ENCODE data around the gene NPY.

The NPY gene

GRCh38 chr7:24298696-24299095, 14.7 kb downstream of the NPY start:
- H3K9ac ChIP-seq (ENCODE audit: low read depth, low read length, poor library complexity): no peak overlapping the region
- H3K4me3 ChIP-seq (ENCODE audit: low read length in 2 of 2): no peak overlapping the region
- no peak overlapping the region for H2BK120ac ChIP-seq (ENCODE audit: low read depth, low read length)
- H3K4ac ChIP-seq (ENCODE audit: low read length): no peak overlapping the region
- H2AK5ac ChIP-seq (ENCODE audit: low read depth, low read length): no peak overlapping the region
- no peak for DNase-seq (ENCODE audit: low spot score)
- H2BK12ac ChIP-seq (ENCODE audit: low read length): no peak overlapping the region
- H3K27ac ChIP-seq (replicated peaks; ENCODE audit: low read length): no peak overlapping the region
- no peaks in the 10 kb centered on the region for H3K9me3 ChIP-seq (replicated peaks in 1 of 2; ENCODE audit: control insufficient read depth in 2 of 2, insufficient read depth in 1 of 2, low read depth in 1 of 2, low read length in 2 of 2)
- H3K79me1 ChIP-seq (ENCODE audit: low read depth, low read length): no peaks in the 10 kb centered on the region
- no peak overlapping the region for H2BK15ac ChIP-seq (ENCODE audit: low read length)
- H3K14ac ChIP-seq (ENCODE audit: low read length): no peak overlapping the region
- no peaks in the 10 kb centered on the region for H3K4me1 ChIP-seq (ENCODE audit: control insufficient read depth in 2 of 2, insufficient read depth in 1 of 2, low read depth in 1 of 2, low read length in 2 of 2)
- no peaks in the 10 kb centered on the region for H3K36me3 ChIP-seq (replicated peaks in 1 of 2; ENCODE audit: control insufficient read depth in 2 of 2, insufficient read depth in 2 of 2, low read length in 2 of 2)
- H4K91ac ChIP-seq (ENCODE audit: low read depth, low read length, poor library complexity): no peak overlapping the region
- H2AFZ ChIP-seq (ENCODE audit: low read length): no peak overlapping the region
- H3K23ac ChIP-seq (ENCODE audit: low read depth, low read length, poor library complexity): no peak overlapping the region
- H2BK5ac ChIP-seq (ENCODE audit: low read length): no peak overlapping the region
- no peaks in the 10 kb centered on the region for H3K27me3 ChIP-seq (ENCODE audit: control insufficient read depth in 3 of 3, insufficient read depth in 3 of 3, low read depth in 1 of 3, low read length in 3 of 3)
- no peak overlapping the region for H3K4me2 ChIP-seq (ENCODE audit: insufficient read depth, low read length, poor library complexity, severe bottlenecking)
- no peak overlapping the region for H4K8ac ChIP-seq (ENCODE audit: low read depth, low read length)
- H3K18ac ChIP-seq (ENCODE audit: low read length): no peak overlapping the region

GRCh38 chr7:24299192-24299591, 15.2 kb downstream of the NPY start:
- no peak for DNase-seq (ENCODE audit: low spot score)
- no peaks in the 10 kb centered on the region for H3K9me3 ChIP-seq (replicated peaks in 1 of 2; ENCODE audit: control insufficient read depth in 2 of 2, insufficient read depth in 1 of 2, low read depth in 1 of 2, low read length in 2 of 2)
- no peak overlapping the region for H3K4ac ChIP-seq (ENCODE audit: low read length)
- H3K18ac ChIP-seq (ENCODE audit: low read length): no peak overlapping the region
- no peak overlapping the region for H2BK5ac ChIP-seq (ENCODE audit: low read length)
- no peaks in the 10 kb centered on the region for H3K4me1 ChIP-seq (ENCODE audit: control insufficient read depth in 2 of 2, insufficient read depth in 1 of 2, low read depth in 1 of 2, low read length in 2 of 2)
- no peak overlapping the region for H3K14ac ChIP-seq (ENCODE audit: low read length)
- no peak overlapping the region for H2BK12ac ChIP-seq (ENCODE audit: low read length)
- H3K4me3 ChIP-seq (ENCODE audit: low read length in 2 of 2): no peak overlapping the region
- H3K27me3 ChIP-seq (ENCODE audit: control insufficient read depth in 3 of 3, insufficient read depth in 3 of 3, low read depth in 1 of 3, low read length in 3 of 3): no peaks in the 10 kb centered on the region
- no peaks in the 10 kb centered on the region for H3K79me1 ChIP-seq (ENCODE audit: low read depth, low read length)
- no peak overlapping the region for H3K27ac ChIP-seq (replicated peaks; ENCODE audit: low read length)
- H3K9ac ChIP-seq (ENCODE audit: low read depth, low read length, poor library complexity): no peak overlapping the region
- H4K91ac ChIP-seq (ENCODE audit: low read depth, low read length, poor library complexity): no peak overlapping the region
- no peak overlapping the region for H3K4me2 ChIP-seq (ENCODE audit: insufficient read depth, low read length, poor library complexity, severe bottlenecking)
- no CpG with 5 or more reads among the region's 4 CpGs for WGBS, 2 donors (ENCODE audit: extremely low coverage in 2 of 2, insufficient read length in 2 of 2, insufficient replicate concordance in 1 of 2)
- no peak overlapping the region for H4K8ac ChIP-seq (ENCODE audit: low read depth, low read length)
- H3K36me3 ChIP-seq (replicated peaks in 1 of 2; ENCODE audit: control insufficient read depth in 2 of 2, insufficient read depth in 2 of 2, low read length in 2 of 2): no peaks in the 10 kb centered on the region
- no peak overlapping the region for H2BK15ac ChIP-seq (ENCODE audit: low read length)
- H2BK120ac ChIP-seq (ENCODE audit: low read depth, low read length): no peak overlapping the region
- no peak overlapping the region for H3K23ac ChIP-seq (ENCODE audit: low read depth, low read length, poor library complexity)
- H2AFZ ChIP-seq (ENCODE audit: low read length): no peak overlapping the region
- no peak overlapping the region for H2AK5ac ChIP-seq (ENCODE audit: low read depth, low read length)

- Histone ChIP-seq H3K4me3 (ENCODE audit: low read length in 2 of 2) (no peak overlapping the region), H3K27ac (replicated peaks; ENCODE audit: low read length) (no peak overlapping the region), H2AFZ (ENCODE audit: low read length) (no peak overlapping the region), H3K23ac (ENCODE audit: low read depth, low read length, poor library complexity) (no peak overlapping the region), H3K27me3 (ENCODE audit: control insufficient read depth in 3 of 3, insufficient read depth in 3 of 3, low read depth in 1 of 3, low read length in 3 of 3) (no peaks in the 10 kb centered on the region), H2BK120ac (ENCODE audit: low read depth, low read length) (no peak overlapping the region), H3K9me3 (replicated peaks in 1 of 2; ENCODE audit: control insufficient read depth in 2 of 2, insufficient read depth in 1 of 2, low read depth in 1 of 2, low read length in 2 of 2) (no peaks in the 10 kb centered on the region), H2AK5ac (ENCODE audit: low read depth, low read length) (no peak overlapping the region), H4K8ac (ENCODE audit: low read depth, low read length) (no peak overlapping the region), H3K79me1 (ENCODE audit: low read depth, low read length) (no peaks in the 10 kb centered on the region), H3K4me1 (ENCODE audit: control insufficient read depth in 2 of 2, insufficient read depth in 1 of 2, low read depth in 1 of 2, low read length in 2 of 2) (peaks cover 0 to 1% of the 10 kb centered on the region in 2 donors), H2BK5ac (ENCODE audit: low read length) (no peak overlapping the region), H3K36me3 (replicated peaks in 1 of 2; ENCODE audit: control insufficient read depth in 2 of 2, insufficient read depth in 2 of 2, low read length in 2 of 2) (no peaks in the 10 kb centered on the region), H3K4ac (ENCODE audit: low read length) (no peak overlapping the region), H3K9ac (ENCODE audit: low read depth, low read length, poor library complexity) (no peak overlapping the region), H4K91ac (ENCODE audit: low read depth, low read length, poor library complexity) (no peak overlapping the region), H3K4me2 (ENCODE audit: insufficient read depth, low read length, poor library complexity, severe bottlenecking) (no peak overlapping the region), H3K14ac (ENCODE audit: low read length) (no peak overlapping the region), H3K18ac (ENCODE audit: low read length) (no peak overlapping the region), H2BK15ac (ENCODE audit: low read length) (no peak overlapping the region), H2BK12ac (ENCODE audit: low read length) (no peak overlapping the region)
- no peak for DNase-seq (ENCODE audit: low spot score)
- WGBS, 2 donors (ENCODE audit: extremely low coverage in 2 of 2, insufficient read length in 2 of 2, insufficient replicate concordance in 1 of 2): no CpG with 5 or more reads among the region's 2 CpGs
Observed at GRCh38 chr7:24301703-24302102, 17.7 kb downstream of the NPY start.

- Histone ChIP-seq H2BK5ac (ENCODE audit: low read length) (no peak overlapping the region), H2BK15ac (ENCODE audit: low read length) (no peak overlapping the region), H3K79me1 (ENCODE audit: low read depth, low read length) (no peaks in the 10 kb centered on the region), H2AK5ac (ENCODE audit: low read depth, low read length) (no peak overlapping the region), H3K9ac (ENCODE audit: low read depth, low read length, poor library complexity) (no peak overlapping the region), H4K91ac (ENCODE audit: low read depth, low read length, poor library complexity) (no peak overlapping the region), H3K9me3 (replicated peaks in 1 of 2; ENCODE audit: control insufficient read depth in 2 of 2, insufficient read depth in 1 of 2, low read depth in 1 of 2, low read length in 2 of 2) (no peaks in the 10 kb centered on the region), H3K36me3 (replicated peaks in 1 of 2; ENCODE audit: control insufficient read depth in 2 of 2, insufficient read depth in 2 of 2, low read length in 2 of 2) (no peaks in the 10 kb centered on the region), H3K4ac (ENCODE audit: low read length) (no peak overlapping the region), H2BK12ac (ENCODE audit: low read length) (no peak overlapping the region), H2AFZ (ENCODE audit: low read length) (no peak overlapping the region), H4K8ac (ENCODE audit: low read depth, low read length) (no peak overlapping the region), H3K27ac (replicated peaks; ENCODE audit: low read length) (no peak overlapping the region), H3K18ac (ENCODE audit: low read length) (no peak overlapping the region), H3K4me2 (ENCODE audit: insufficient read depth, low read length, poor library complexity, severe bottlenecking) (no peak overlapping the region), H3K4me3 (ENCODE audit: low read length in 2 of 2) (no peak overlapping the region), H3K14ac (ENCODE audit: low read length) (no peak overlapping the region), H2BK120ac (ENCODE audit: low read depth, low read length) (no peak overlapping the region), H3K23ac (ENCODE audit: low read depth, low read length, poor library complexity) (no peak overlapping the region), H3K4me1 (ENCODE audit: control insufficient read depth in 2 of 2, insufficient read depth in 1 of 2, low read depth in 1 of 2, low read length in 2 of 2) (peaks cover 0 to 1% of the 10 kb centered on the region in 2 donors), H3K27me3 (ENCODE audit: control insufficient read depth in 3 of 3, insufficient read depth in 3 of 3, low read depth in 1 of 3, low read length in 3 of 3) (no peaks in the 10 kb centered on the region)
- no CpG with 5 or more reads among the region's 5 CpGs for WGBS, 2 donors (ENCODE audit: extremely low coverage in 2 of 2, insufficient read length in 2 of 2, insufficient replicate concordance in 1 of 2)
- DNase-seq (ENCODE audit: low spot score): no peak
Observed at GRCh38 chr7:24304494-24305095, 20.6 kb downstream of the NPY start.
